ENCODE data around the gene MFSD1. TPM values are rescaled to one million over a fixed set of nuclear protein-coding genes. Genes with fewer than 3 reads are reported as not detected.

The MFSD1 gene
- total and polyA plus RNA-seq, 9 of the 15 experiments (the other 6 are each of a cell fraction or from before 2014, with no cell fraction given), result 8.7 to 49.5 (median 28.6) TPM

DNA sequence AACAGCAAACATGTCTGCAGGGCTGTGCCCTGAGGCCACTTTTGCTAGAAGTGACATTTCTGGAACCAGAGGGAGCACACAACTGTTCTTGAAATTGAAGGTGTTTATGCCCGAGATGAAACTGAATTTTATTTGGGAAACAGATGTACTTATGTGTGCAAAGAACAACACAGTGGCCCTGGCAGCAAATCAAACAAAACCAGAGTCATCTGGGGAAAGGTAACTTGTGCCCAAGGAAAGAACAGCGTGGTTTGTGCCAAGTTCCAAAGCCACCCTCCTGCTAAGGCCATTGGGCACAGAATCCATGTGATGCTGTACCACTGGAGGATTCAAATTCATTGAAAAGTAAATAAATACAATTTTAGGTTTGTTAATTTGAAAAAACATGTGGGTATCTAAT lies 38.4 kb upstream of the MFSD1 start (continued):
- TF ChIP-seq FIP1L1 (IDR thresholded peaks at IDR 0.05; ENCODE audit: low read depth, low read length, poor library complexity, severe bottlenecking) (no peak), BHLHE40 (IDR thresholded peaks at IDR 0.05; ENCODE audit: low read length) (no peak), NCOA6 (IDR thresholded peaks at IDR 0.05) (no peak)

DNA sequence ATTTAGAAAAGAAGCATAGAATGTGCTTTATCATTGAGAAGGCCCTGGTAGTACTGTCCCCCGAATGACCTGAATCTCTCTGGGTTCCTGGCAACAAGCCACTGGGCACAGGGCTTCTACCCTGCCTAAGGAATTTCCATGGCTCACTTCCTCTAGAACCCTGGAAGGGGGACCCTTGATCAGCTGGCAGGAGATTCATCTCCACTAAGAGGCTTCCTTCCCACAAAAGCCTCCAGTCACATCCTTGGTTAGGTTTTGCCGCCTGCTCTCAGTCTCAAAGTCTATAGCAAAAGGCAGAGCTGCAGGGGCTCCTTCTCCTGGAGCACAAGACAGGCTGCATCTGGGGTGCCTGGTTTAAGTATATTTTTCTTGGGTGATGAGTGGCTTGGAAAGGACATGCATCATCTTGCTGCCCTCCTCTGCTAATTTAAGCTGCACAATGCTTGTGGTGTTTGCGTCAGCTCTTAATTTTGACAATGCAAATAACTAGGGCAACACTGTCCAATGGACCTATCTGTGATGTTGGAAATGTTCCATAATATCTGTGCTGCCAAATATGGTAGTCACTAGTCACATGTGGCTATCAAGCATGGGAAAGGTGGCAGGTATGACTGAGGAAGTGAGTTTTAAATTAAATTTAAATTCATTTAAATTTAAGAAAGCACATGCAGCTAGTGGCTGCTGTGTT lies 36.2 kb upstream of the MFSD1 start:
- H2AFZ ChIP-seq (ENCODE audit: low read depth, low read length), result no peak overlapping the region
- no peaks in the 10 kb centered on the region for H3K9me3 ChIP-seq (replicated peaks; ENCODE audit: control insufficient read depth, insufficient read depth, low read depth, low read length)
- in situ Hi-C loops (cut with MboI), result no loop called here
- intact Hi-C loops (cut with micrococcal nuclease), result no loop called here
- POLR2A ChIA-PET, result interaction anchor here (1.4 kb wide), 2 partner anchors 12 to 23 kb away, joined by 3 read pairs; no protein-coding TSS in a partner anchor
- no peak for TF ChIP-seq ESRRB (CRISPR knock-in tag; IDR thresholded peaks at IDR 0.05; ENCODE audit: borderline replicate concordance)
- TF ChIP-seq NCOR1 (IDR thresholded peaks at IDR 0.05), result no peak
- no peak for TF ChIP-seq FOXM1 (IDR thresholded peaks at IDR 0.05; ENCODE audit: low read depth)
- TF ChIP-seq FOXM1 (CRISPR knock-in tag; IDR thresholded peaks at IDR 0.05; ENCODE audit: low read depth), result no peak
- peak in 1 of 2 experiments; percentile 52; a peak in 1 of 4 replicates for TF ChIP-seq SRF (CRISPR knock-in tag; IDR thresholded peaks at IDR 0.05)
- H4K20me1 ChIP-seq (replicated peaks; ENCODE audit: control insufficient read depth, insufficient read depth, low read length), result no peaks in the 10 kb centered on the region
- H3K9me1 ChIP-seq (ENCODE audit: control insufficient read depth, insufficient read depth, low read length), result no peaks in the 10 kb centered on the region
- ATAC-seq, result no peak
- no peak for FAIRE-seq
- H3K27ac ChIP-seq (ENCODE audit: extremely low read depth, low read depth, low read length), result no peak overlapping the region
- no TSS peak for BruUV-seq (replicated peaks)
- no peaks in the 10 kb centered on the region for H3K79me2 ChIP-seq (ENCODE audit: control insufficient read depth, insufficient read depth, low read length)
- no peaks in the 10 kb centered on the region for H3K36me3 ChIP-seq (ENCODE audit: control insufficient read depth, insufficient read depth, low read length)
- peaks cover 3 to 23% of the 10 kb centered on the region in 2 experiments; a peak in 3 of 5 replicates for H3K4me1 ChIP-seq (replicated peaks in 1 of 2; ENCODE audit: control insufficient read depth in 2 of 2, insufficient read depth in 2 of 2, low read length in 2 of 2)
- H3K4me2 ChIP-seq (ENCODE audit: insufficient read depth, low read length), result no peak overlapping the region
- CTCF ChIA-PET (ENCODE audit: low intra/inter-chr PET ratio), result no interaction called here
- H3K4me3 ChIP-seq, result no peak overlapping the region
- DNase-seq (ENCODE audit: extremely low read depth in 1 of 4, low spot score in 3 of 4), result no peak
- H3K9ac ChIP-seq (ENCODE audit: insufficient read depth in 1 of 2, low read depth in 2 of 2, low read length in 2 of 2), result no peak overlapping the region
- H3K27me3 ChIP-seq (ENCODE audit: control insufficient read depth in 2 of 2, insufficient read depth in 2 of 2, low read length in 2 of 2), result no peaks in the 10 kb centered on the region
- 89% methylated on average over 3 of the region's 3 CpGs for WGBS (ENCODE audit: insufficient coverage, low coverage, missing lambda C conversion rate)

All from K562 (cell line).